GM12891 (cell line): ENCODE data around the gene AIFM1.

Experiments used
- PAX5 ChIP-seq: IDR thresholded peaks from 2 replicates; pipeline ENCODE4 v1.6.1; 2011; ENCODE audit warnings: low read length, moderate library complexity, mild to moderate bottlenecking; ENCODE audit not compliant: insufficient read depth, severe bottlenecking
- POLR2A ChIP-seq: IDR thresholded peaks from 2 replicates; pipeline ENCODE4 v1.6.1; 2011; ENCODE audit warnings: low read depth, low read length, control low read depth
- POLR2AphosphoS5 ChIP-seq: IDR thresholded peaks from 2 replicates; pipeline ENCODE4 v1.6.1; 2011; ENCODE audit warnings: low read depth, low read length, control low read depth
- POU2F2 ChIP-seq: IDR thresholded peaks from 2 replicates; pipeline ENCODE4 v1.6.1; 2011; ENCODE audit warnings: low read depth, mild to moderate bottlenecking, control low read depth, low read length, moderate library complexity
- SPI1 ChIP-seq: IDR thresholded peaks from 2 replicates; pipeline ENCODE4 v1.6.1; 2011; ENCODE audit warnings: low read depth, low read length, control low read depth
- TAF1 ChIP-seq: IDR thresholded peaks from 2 replicates; pipeline ENCODE4 v1.6.1; 2011; ENCODE audit warnings: low read depth, low read length, control low read depth

DNA sequence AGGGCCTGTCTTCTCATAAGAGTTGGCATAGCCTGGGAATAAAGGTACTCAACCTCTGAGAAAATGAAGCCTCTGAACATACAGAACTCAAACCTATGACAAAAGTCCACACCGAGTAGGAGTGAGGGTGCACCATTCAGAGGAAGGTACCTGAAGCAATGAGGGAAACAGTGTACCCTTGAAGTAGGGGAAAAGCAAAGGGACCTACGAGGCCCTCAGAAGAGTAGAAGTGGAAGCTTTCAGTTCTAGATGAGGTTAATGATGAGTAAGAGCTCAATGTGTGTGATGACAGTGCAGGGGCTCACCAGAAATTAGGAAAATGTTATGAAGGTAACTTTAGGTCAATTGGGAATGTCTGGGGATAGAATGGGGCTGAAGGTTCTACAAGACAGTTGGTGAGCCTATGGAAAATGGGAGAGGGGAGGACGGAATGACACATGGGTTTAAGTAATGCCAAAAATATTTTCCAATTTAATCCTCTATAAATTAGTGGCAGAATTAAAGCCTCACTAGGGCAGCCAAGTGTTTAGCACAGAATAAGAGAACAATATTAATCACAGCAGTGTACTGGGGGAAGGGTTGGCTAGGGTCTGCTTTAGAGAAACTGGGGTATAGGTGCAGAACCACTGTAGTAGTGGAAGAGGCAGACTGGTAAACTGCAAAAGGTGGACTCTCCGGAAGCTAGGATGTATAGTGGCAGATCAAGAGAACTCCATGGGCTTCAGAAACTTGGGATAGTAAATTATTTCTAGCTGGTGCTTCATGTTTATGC lies 46.0 kb upstream of the AIFM1 start:
- TF ChIP-seq POLR2A = no peak
- no peak for TF ChIP-seq POLR2AphosphoS5
- no peak for TF ChIP-seq TAF1
- TF ChIP-seq PAX5 = no peak
- TF ChIP-seq SPI1 = no peak
- TF ChIP-seq POU2F2 = no peak
